SK-N-SH (cell line): ENCODE data around the gene REPS2. TPM values are rescaled to one million over a fixed set of nuclear protein-coding genes. Genes with fewer than 3 reads are reported as not detected.

Source experiments
- CTCF ChIA-PET: fragments of 300-600, 350-600 bp; formaldehyde crosslinking; extraction: SDS; loops from one replicate; lab custom pipeline; 2021; lab: Yijun Ruan, JAX
- POLR2A ChIA-PET: fragments of 350-600 bp; sonication (Branson Sonifier 250); formaldehyde crosslinking; extraction: SDS; loops from one replicate; lab custom pipeline; 2020; ENCODE audit warnings: antibody characterized with exemption, inconsistent platforms; lab: Yijun Ruan, JAX
- DNase-seq: peaks from one replicate; pipeline ENCODE4 v3.0.0; 2012
- H2AFZ ChIP-seq: fragments of 200-600 bp; sonication (generic); 2 replicates; pipeline ENCODE4 v1.8.1; 2016; ENCODE audit warnings: antibody characterized with exemption, mild to moderate bottlenecking, low read depth
- H3F3A ChIP-seq: fragments of 200-600 bp; sonication (generic); replicated peaks from 2 replicates; pipeline ENCODE3; 2016; ENCODE audit warnings: antibody characterized with exemption, mild to moderate bottlenecking; ENCODE audit not compliant: insufficient read depth
- H3K27ac ChIP-seq, 2 experiments: fragments of 200-500 bp in 1 of 2; fragments of 200-600 bp in 1 of 2; sonication (Bioruptor generic) in 1 of 2; sonication (generic), shearing (Covaris generic) in 1 of 2; 2 replicates each; pipeline versions ENCODE4 v1.5.1 to v1.6.1; 2014 to 2016; ENCODE audit warnings: low read depth in 2 of 2, inconsistent platforms in 1 of 2, low read length in 1 of 2, mild to moderate bottlenecking in 1 of 2, mixed read lengths in 1 of 2
- H3K27me3 ChIP-seq: fragments of 200-600 bp; sonication (generic), shearing (Covaris generic); 2 replicates; pipeline ENCODE4 v1.6.1; 2016; ENCODE audit warnings: mixed run types; ENCODE audit not compliant: insufficient read depth
- H3K36me3 ChIP-seq, 2 experiments: fragments of 200-500 bp in 1 of 2; fragments of 200-600 bp in 1 of 2; sonication (Bioruptor generic) in 1 of 2; sonication (generic) in 1 of 2; replicated peaks in 1 of 2; 2 replicates each; pipeline versions ENCODE3 to v1.5.1; 2014 to 2016; ENCODE audit warnings: low read length in 1 of 2, mild to moderate bottlenecking in 1 of 2; ENCODE audit not compliant: insufficient read depth in 2 of 2, control insufficient read depth in 1 of 2
- H3K4me1 ChIP-seq, 2 experiments: fragments of 200-500 bp in 1 of 2; fragments of 200-600 bp in 1 of 2; sonication (Bioruptor generic) in 1 of 2; sonication (generic), shearing (Covaris generic) in 1 of 2; 2 replicates each; pipeline versions ENCODE4 v1.5.1 to v1.6.1; 2014 to 2016; ENCODE audit warnings: low read depth in 1 of 2, low read length in 1 of 2, mixed run types in 1 of 2; ENCODE audit not compliant: insufficient read depth in 2 of 2, control insufficient read depth in 1 of 2
- H3K4me2 ChIP-seq: fragments of 200-600 bp; sonication (generic), shearing (Covaris generic); 2 replicates; pipeline ENCODE4 v1.6.1; 2017; ENCODE audit warnings: mixed run types
- H3K4me3 ChIP-seq, 2 experiments: fragments of 200-500 bp in 1 of 2; fragments of 200-600 bp in 1 of 2; sonication (Bioruptor generic) in 1 of 2; sonication (generic), shearing (Covaris generic) in 1 of 2; 2 replicates each; pipeline versions ENCODE4 v1.5.1 to v1.8.1; 2014 to 2016; ENCODE audit warnings: low read depth in 2 of 2, inconsistent platforms in 1 of 2, low read length in 1 of 2, mild to moderate bottlenecking in 1 of 2, mixed read lengths in 1 of 2, moderate library complexity in 1 of 2
- H3K79me2 ChIP-seq: fragments of 200-600 bp; sonication (generic); 2 replicates; pipeline ENCODE4 v1.8.1; 2017; ENCODE audit warnings: mild to moderate bottlenecking; ENCODE audit not compliant: insufficient read depth
- H3K9ac ChIP-seq: fragments of 200-600 bp; sonication (generic); 2 replicates; pipeline ENCODE4 v1.6.1; 2017; ENCODE audit warnings: mixed run types
- H3K9me2 ChIP-seq: fragments of 200-600 bp; sonication (generic); 2 replicates; pipeline ENCODE4 v1.6.1; 2017; ENCODE audit warnings: mixed run types
- H3K9me3 ChIP-seq: fragments of 200-600 bp; sonication (generic); 2 replicates; pipeline ENCODE4 v1.6.1; 2017; ENCODE audit warnings: mixed run types, mild to moderate bottlenecking, moderate library complexity
- H4K20me1 ChIP-seq: fragments of 200-600 bp; sonication (generic); 2 replicates; pipeline ENCODE4 v1.6.1; 2017; ENCODE audit warnings: mild to moderate bottlenecking, mixed run types; ENCODE audit not compliant: insufficient read depth
- EP300 ChIP-seq, 2 experiments: IDR thresholded peaks; 2 replicates each; pipeline versions ENCODE4 v1.4.0 to v1.6.1; 2012; ENCODE audit warnings: borderline replicate concordance in 1 of 2, low read depth in 1 of 2, low read length in 1 of 2
- GATA2 ChIP-seq: sonication (generic); formaldehyde crosslinking; IDR thresholded peaks from 2 replicates; pipeline ENCODE4 v1.5.0; 2020; ENCODE audit warnings: mild to moderate bottlenecking, missing genetic modification reagents
- MXI1 ChIP-seq: IDR thresholded peaks from 2 replicates; pipeline ENCODE4 v1.6.1; 2012; ENCODE audit warnings: mild to moderate bottlenecking, low read depth, low read length, improper control_type of control experiment
- NRF1 ChIP-seq: IDR thresholded peaks from 2 replicates; pipeline ENCODE4 v1.6.1; 2012; ENCODE audit warnings: low read depth, mild to moderate bottlenecking, low read length
- POLR2AphosphoS5 ChIP-seq: IDR thresholded peaks from 2 replicates; pipeline ENCODE4 v1.6.1; 2012; ENCODE audit warnings: low read depth, low read length
- RFX5 ChIP-seq: IDR thresholded peaks from 2 replicates; pipeline ENCODE4 v1.6.1; 2012; ENCODE audit warnings: mild to moderate bottlenecking, improper control_type of control experiment, low read length
- RXRA ChIP-seq: IDR thresholded peaks from 2 replicates; pipeline ENCODE4 v1.4.0; 2012; ENCODE audit warnings: low read depth, mild to moderate bottlenecking, borderline replicate concordance
- SIN3A ChIP-seq: IDR thresholded peaks from 2 replicates; pipeline ENCODE4 v1.6.1; 2012; ENCODE audit warnings: low read depth, mild to moderate bottlenecking, low read length, moderate library complexity, borderline replicate concordance
- SMC3 ChIP-seq: IDR thresholded peaks from 2 replicates; pipeline ENCODE4 v1.6.1; 2012; ENCODE audit warnings: low read depth, low read length, improper control_type of control experiment
- TAF1 ChIP-seq: IDR thresholded peaks from 2 replicates; pipeline ENCODE4 v1.6.1; 2012; ENCODE audit warnings: low read depth, mild to moderate bottlenecking, low read length, moderate library complexity, borderline replicate concordance
- TCF12 ChIP-seq: IDR thresholded peaks from 2 replicates; pipeline ENCODE4 v1.4.0; 2012
- TEAD4 ChIP-seq: IDR thresholded peaks from 2 replicates; pipeline ENCODE4 v1.4.0; 2012; ENCODE audit warnings: mild to moderate bottlenecking, borderline replicate concordance; ENCODE audit not compliant: insufficient read depth
- WGBS: methylation state at CpG from one replicate; pipeline ENCODE4 v1.1.6; 2017; ENCODE audit warnings: low lambda C conversion rate; 5-methylcytosine and 5-hydroxymethylcytosine counted together
- polyA plus RNA-seq, 3 experiments: library from polyadenylated mRNA; depleted of rRNA; stranded (reverse); fragments of >200 nt; gene quantifications; 2 replicates each; pipeline ENCODE4 v1.2.3, GENCODE V29; 2012
- TF ChIP-seq, protein P1 (sequence below): IDR thresholded peaks from 2 replicates; pipeline ENCODE4 v1.4.0; 2012; ENCODE audit warnings: low read depth, borderline replicate concordance
- TF ChIP-seq, protein P2 (sequence below): IDR thresholded peaks from 2 replicates; pipeline ENCODE4 v1.6.1; 2012; ENCODE audit warnings: mild to moderate bottlenecking, low read depth, low read length, moderate library complexity
- TF ChIP-seq, protein P3 (sequence below): IDR thresholded peaks from 2 replicates; pipeline ENCODE4; 2012
- TF ChIP-seq, protein P4 (sequence below): IDR thresholded peaks from 2 replicates; pipeline ENCODE4 v1.4.0; 2012; ENCODE audit warnings: low read depth, borderline replicate concordance

Gene REPS2
- polyA plus RNA-seq, 1 of the 3 experiments (the other 2 are of a cell fraction) = 0.62 TPM

DNA sequence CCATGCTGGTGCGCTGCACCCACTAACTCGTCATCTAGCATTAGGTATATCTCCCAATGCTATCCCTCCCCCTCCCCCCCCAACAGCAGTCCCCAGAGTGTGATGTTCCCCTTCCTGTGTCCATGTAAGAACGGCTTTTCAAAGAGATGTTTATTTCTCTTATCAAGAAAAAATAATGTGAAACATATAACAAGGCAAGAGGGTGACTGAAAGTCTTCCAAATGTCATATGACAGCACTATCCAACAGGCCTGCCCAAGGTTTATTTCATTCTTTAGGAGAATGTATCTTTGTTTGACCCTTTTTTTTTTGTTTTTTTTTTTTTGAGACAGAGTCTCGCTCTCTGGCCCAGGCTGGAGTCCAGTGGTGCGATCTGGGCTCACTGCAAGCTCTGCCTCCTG is 29.9 kb upstream of the REPS2 start:
- no peak overlapping the region for H3K4me3 ChIP-seq
- DNase-seq = no peak
- no peaks in the 10 kb centered on the region for H3K4me1 ChIP-seq
- ChIA-PET POLR2A (no interaction called here), CTCF (no interaction called here)
- H3K4me2 ChIP-seq = no peak overlapping the region
- H3K79me2 ChIP-seq = no peaks in the 10 kb centered on the region
- no peaks in the 10 kb centered on the region for H3F3A ChIP-seq
- H3K27me3 ChIP-seq = no peaks in the 10 kb centered on the region; the same call in 1 of the 2 replicates
- H2AFZ ChIP-seq = no peak overlapping the region
- H3K9ac ChIP-seq = no peak overlapping the region
- H3K9me3 ChIP-seq = no peaks in the 10 kb centered on the region
- 64% methylated on average over 5 of the region's 5 CpGs for WGBS
- H3K36me3 ChIP-seq = no peaks in the 10 kb centered on the region
- H3K27ac ChIP-seq = no peak overlapping the region
- no peak for TF ChIP-seq SIN3A
- no peak for TF ChIP-seq GATA2 (CRISPR knock-in tag)
- H4K20me1 ChIP-seq = no peaks in the 10 kb centered on the region
- H3K9me2 ChIP-seq = no peaks in the 10 kb centered on the region

DNA sequence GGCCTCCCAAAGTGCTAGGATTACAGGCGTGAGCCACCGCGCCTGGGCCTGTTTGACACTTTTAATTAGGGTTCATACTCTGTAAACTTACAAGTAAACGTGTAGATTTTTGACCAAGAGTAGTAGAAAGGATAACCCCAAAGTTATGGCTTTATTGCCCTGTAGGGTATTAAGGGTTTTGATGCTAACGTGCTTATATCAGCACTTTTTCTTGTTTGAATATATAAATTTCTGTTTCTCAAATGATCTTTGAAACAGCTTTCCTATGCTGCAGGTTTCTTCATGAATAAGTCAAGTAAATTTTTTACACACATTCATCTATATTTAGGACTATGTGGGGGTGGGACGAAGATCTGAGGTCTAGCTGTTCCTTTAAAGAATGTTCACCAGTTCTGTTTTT is 29.3 kb upstream of the REPS2 start:
- H3K27ac ChIP-seq = no peak overlapping the region
- no peaks in the 10 kb centered on the region for H3K36me3 ChIP-seq
- H3F3A ChIP-seq = no peaks in the 10 kb centered on the region
- H4K20me1 ChIP-seq = no peaks in the 10 kb centered on the region
- no peaks in the 10 kb centered on the region for H3K4me1 ChIP-seq
- no peaks in the 10 kb centered on the region for H3K9me3 ChIP-seq
- H3K9me2 ChIP-seq = no peaks in the 10 kb centered on the region
- DNase-seq = no peak
- no peaks in the 10 kb centered on the region for H3K79me2 ChIP-seq
- no peak overlapping the region for H3K4me2 ChIP-seq
- no peaks in the 10 kb centered on the region; the same call in 1 of the 2 replicates for H3K27me3 ChIP-seq
- ChIA-PET CTCF (interaction anchor here (0.6 to 1.5 kb wide), 2 partner anchors 96 to 129 kb away, joined by 3 to 4 read pairs; no protein-coding TSS in a partner anchor), POLR2A (no interaction called here)
- no peak for TF ChIP-seq RFX5
- TF ChIP-seq TEAD4 = no peak
- no peak for TF ChIP-seq GATA2 (CRISPR knock-in tag)
- TF ChIP-seq, protein P1, sequence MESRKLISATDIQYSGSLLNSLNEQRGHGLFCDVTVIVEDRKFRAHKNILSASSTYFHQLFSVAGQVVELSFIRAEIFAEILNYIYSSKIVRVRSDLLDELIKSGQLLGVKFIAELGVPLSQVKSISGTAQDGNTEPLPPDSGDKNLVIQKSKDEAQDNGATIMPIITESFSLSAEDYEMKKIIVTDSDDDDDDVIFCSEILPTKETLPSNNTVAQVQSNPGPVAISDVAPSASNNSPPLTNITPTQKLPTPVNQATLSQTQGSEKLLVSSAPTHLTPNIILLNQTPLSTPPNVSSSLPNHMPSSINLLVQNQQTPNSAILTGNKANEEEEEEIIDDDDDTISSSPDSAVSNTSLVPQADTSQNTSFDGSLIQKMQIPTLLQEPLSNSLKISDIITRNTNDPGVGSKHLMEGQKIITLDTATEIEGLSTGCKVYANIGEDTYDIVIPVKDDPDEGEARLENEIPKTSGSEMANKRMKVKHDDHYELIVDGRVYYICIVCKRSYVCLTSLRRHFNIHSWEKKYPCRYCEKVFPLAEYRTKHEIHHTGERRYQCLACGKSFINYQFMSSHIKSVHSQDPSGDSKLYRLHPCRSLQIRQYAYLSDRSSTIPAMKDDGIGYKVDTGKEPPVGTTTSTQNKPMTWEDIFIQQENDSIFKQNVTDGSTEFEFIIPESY = no peak
- TF ChIP-seq NRF1 = no peak
- no peak for TF ChIP-seq TCF12
- TF ChIP-seq, protein P2, sequence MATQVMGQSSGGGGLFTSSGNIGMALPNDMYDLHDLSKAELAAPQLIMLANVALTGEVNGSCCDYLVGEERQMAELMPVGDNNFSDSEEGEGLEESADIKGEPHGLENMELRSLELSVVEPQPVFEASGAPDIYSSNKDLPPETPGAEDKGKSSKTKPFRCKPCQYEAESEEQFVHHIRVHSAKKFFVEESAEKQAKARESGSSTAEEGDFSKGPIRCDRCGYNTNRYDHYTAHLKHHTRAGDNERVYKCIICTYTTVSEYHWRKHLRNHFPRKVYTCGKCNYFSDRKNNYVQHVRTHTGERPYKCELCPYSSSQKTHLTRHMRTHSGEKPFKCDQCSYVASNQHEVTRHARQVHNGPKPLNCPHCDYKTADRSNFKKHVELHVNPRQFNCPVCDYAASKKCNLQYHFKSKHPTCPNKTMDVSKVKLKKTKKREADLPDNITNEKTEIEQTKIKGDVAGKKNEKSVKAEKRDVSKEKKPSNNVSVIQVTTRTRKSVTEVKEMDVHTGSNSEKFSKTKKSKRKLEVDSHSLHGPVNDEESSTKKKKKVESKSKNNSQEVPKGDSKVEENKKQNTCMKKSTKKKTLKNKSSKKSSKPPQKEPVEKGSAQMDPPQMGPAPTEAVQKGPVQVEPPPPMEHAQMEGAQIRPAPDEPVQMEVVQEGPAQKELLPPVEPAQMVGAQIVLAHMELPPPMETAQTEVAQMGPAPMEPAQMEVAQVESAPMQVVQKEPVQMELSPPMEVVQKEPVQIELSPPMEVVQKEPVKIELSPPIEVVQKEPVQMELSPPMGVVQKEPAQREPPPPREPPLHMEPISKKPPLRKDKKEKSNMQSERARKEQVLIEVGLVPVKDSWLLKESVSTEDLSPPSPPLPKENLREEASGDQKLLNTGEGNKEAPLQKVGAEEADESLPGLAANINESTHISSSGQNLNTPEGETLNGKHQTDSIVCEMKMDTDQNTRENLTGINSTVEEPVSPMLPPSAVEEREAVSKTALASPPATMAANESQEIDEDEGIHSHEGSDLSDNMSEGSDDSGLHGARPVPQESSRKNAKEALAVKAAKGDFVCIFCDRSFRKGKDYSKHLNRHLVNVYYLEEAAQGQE = no peak
- no peak for TF ChIP-seq EP300 (IDR thresholded peaks at IDR 0.05; ENCODE audit: borderline replicate concordance in 1 of 2, low read depth in 1 of 2, low read length in 1 of 2)
- no peak for TF ChIP-seq SIN3A
- TF ChIP-seq MXI1 = no peak
- TF ChIP-seq POLR2AphosphoS5 = no peak
- TF ChIP-seq SMC3 = no peak
- no peak for TF ChIP-seq RXRA
- TF ChIP-seq, protein P3, sequence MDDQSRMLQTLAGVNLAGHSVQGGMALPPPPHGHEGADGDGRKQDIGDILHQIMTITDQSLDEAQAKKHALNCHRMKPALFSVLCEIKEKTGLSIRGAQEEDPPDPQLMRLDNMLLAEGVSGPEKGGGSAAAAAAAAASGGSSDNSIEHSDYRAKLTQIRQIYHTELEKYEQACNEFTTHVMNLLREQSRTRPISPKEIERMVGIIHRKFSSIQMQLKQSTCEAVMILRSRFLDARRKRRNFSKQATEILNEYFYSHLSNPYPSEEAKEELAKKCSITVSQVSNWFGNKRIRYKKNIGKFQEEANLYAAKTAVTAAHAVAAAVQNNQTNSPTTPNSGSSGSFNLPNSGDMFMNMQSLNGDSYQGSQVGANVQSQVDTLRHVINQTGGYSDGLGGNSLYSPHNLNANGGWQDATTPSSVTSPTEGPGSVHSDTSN = no peak
- TF ChIP-seq, protein P4, sequence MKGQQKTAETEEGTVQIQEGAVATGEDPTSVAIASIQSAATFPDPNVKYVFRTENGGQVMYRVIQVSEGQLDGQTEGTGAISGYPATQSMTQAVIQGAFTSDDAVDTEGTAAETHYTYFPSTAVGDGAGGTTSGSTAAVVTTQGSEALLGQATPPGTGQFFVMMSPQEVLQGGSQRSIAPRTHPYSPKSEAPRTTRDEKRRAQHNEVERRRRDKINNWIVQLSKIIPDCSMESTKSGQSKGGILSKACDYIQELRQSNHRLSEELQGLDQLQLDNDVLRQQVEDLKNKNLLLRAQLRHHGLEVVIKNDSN = no peak
- TF ChIP-seq TAF1 = no peak
- no peak overlapping the region for H3K4me3 ChIP-seq
- no peak overlapping the region for H2AFZ ChIP-seq
- WGBS = 52% methylated on average over 6 of the region's 6 CpGs
- no peak overlapping the region for H3K9ac ChIP-seq
